Aorta (tissue), 5 donors: ENCODE measurements around the gene SPEN. TPM values are rescaled to one million over a fixed set of nuclear protein-coding genes. Genes with fewer than 3 reads are reported as not detected.
A peak's percentile ranks its signal among the peaks of the same experiment; 100 is the strongest.

Experiments used
- ATAC-seq: fragments of 200-7000 bp; cut with Tn5 transposase; one replicate; pipeline ENCODE4 v1.9.1; 2022; ENCODE audit warnings: moderate library complexity; ENCODE audit not compliant: low FRiP score
- DNase-seq, 2 donors: peaks; one replicate each; pipeline ENCODE4 v3.0.0-alpha.2; 2020
- H3K27ac ChIP-seq, 2 donors: one replicate each; pipeline ENCODE4 v1.5.1; 2013; ENCODE audit warnings: low read length in 2 of 2, mild to moderate bottlenecking in 2 of 2, moderate library complexity in 2 of 2, control low read depth in 1 of 2, inconsistent platforms in 1 of 2, low read depth in 1 of 2
- H3K27me3 ChIP-seq, 2 donors: one replicate each; pipeline ENCODE4 v1.6.1; 2013; ENCODE audit warnings: control low read depth in 1 of 2, low read length in 1 of 2, mild to moderate bottlenecking in 1 of 2, moderate library complexity in 1 of 2; ENCODE audit not compliant: insufficient read depth in 2 of 2, control insufficient read depth in 1 of 2
- H3K36me3 ChIP-seq, 2 donors: one replicate each; pipeline ENCODE4 v1.6.1; 2013; ENCODE audit warnings: control low read depth in 1 of 2, low read length in 1 of 2, mild to moderate bottlenecking in 1 of 2; ENCODE audit not compliant: insufficient read depth in 2 of 2, control insufficient read depth in 1 of 2
- H3K4me1 ChIP-seq, 2 donors: one replicate each; pipeline ENCODE4 v1.6.1; 2013; ENCODE audit warnings: low read length in 2 of 2, control low read depth in 1 of 2, mild to moderate bottlenecking in 1 of 2, moderate library complexity in 1 of 2; ENCODE audit not compliant: insufficient read depth in 2 of 2, control insufficient read depth in 1 of 2
- H3K4me3 ChIP-seq, 2 donors: one replicate each; pipeline ENCODE4 v1.5.1; 2013; ENCODE audit warnings: low read length in 2 of 2, control low read depth in 1 of 2, mild to moderate bottlenecking in 1 of 2
- H3K9me3 ChIP-seq: one replicate; pipeline ENCODE4 v1.6.1; 2013; ENCODE audit warnings: mild to moderate bottlenecking, low read length; ENCODE audit not compliant: control insufficient read depth
- WGBS, 2 donors: extraction: QIAGEN DNeasy Blood & Tissue Kit; methylation state at CpG; one replicate each; pipeline ENCODE4 v1.1.7; 2013; 5-methylcytosine and 5-hydroxymethylcytosine counted together
- intact Hi-C, 2 donors: fragments of 100-400 bp; cut with DNase I; formaldehyde crosslinking; loops; one replicate each; pipeline versions ENCODE4 v1.14.2 to v1.15.0; 2022
- polyA plus RNA-seq, 2 donors: library from polyadenylated mRNA; stranded (reverse); fragments of 200-250 nt; gene quantifications; one replicate each; pipeline ENCODE4 v1.2.3, GENCODE V29; 2013
- total RNA-seq, 2 donors: library from RNA; stranded (reverse); fragmentation: NEBNext Ultra II Directional; extraction: Animal tissue kit (Norgen Biotek cat#: 25700); gene quantifications; one replicate each; pipeline ENCODE4 v1.2.1, GENCODE V29; 2021
- donor health status: healthy with polysubstance abuse.
- donor health status: Bipolar disorder and iron deficiency.
- donor health status: DM: no; HTN: no; CAD: no.
- donor health status: DM: no; HTN: no; CAD: no.
- donor health status: DM: yes; HTN: yes; CAD: no.

The SPEN gene
- total and polyA plus RNA-seq, 4 donors, result 19.8 to 102 (median 51.7) TPM

- no peak for DNase-seq
- peaks cover 0 to 7% of the 10 kb centered on the region in 2 donors for H3K4me1 ChIP-seq
- ATAC-seq, result no peak
Observed at GRCh38 chr1:15966956-15967344, 119.4 kb downstream of the SPEN start.

GRCh38 chr1:15968172-15968571 is 120.7 kb downstream of the SPEN start:
- ATAC-seq, result no peak
- Histone ChIP-seq H3K9me3 (no peaks in the 10 kb centered on the region), H3K4me1 (peaks cover 0 to 7% of the 10 kb centered on the region in 2 donors), H3K27ac (no peak overlapping the region), H3K27me3 (no peaks in the 10 kb centered on the region), H3K4me3 (no peak overlapping the region), H3K36me3 (peaks cover 0 to 6% of the 10 kb centered on the region in 2 donors)
- intact Hi-C loops, result no loop called here
- 86 to 90% methylated on average over 5 of the region's 5 CpGs for WGBS, 2 donors
- no peak for DNase-seq

More at GRCh38 chr1:15966956-15967344, 119.4 kb downstream of the SPEN start:
- H3K9me3 ChIP-seq, result no peaks in the 10 kb centered on the region
- H3K27me3 ChIP-seq, result no peaks in the 10 kb centered on the region
- WGBS, 2 donors, result 96 to 98% methylated on average over 6 of the region's 6 CpGs
- intact Hi-C loops, result no loop called here
- H3K36me3 ChIP-seq, result peaks cover 0 to 2% of the 10 kb centered on the region in 2 donors
- no peak overlapping the region for H3K4me3 ChIP-seq
- no peak overlapping the region for H3K27ac ChIP-seq

GRCh38 chr1:15969321-15969880 is 121.9 kb downstream of the SPEN start:
- Histone ChIP-seq H3K4me1 (peaks cover 0 to 7% of the 10 kb centered on the region in 2 donors), H3K4me3 (no peak overlapping the region), H3K27me3 (no peaks in the 10 kb centered on the region), H3K9me3 (no peaks in the 10 kb centered on the region), H3K27ac (no peak overlapping the region), H3K36me3 (peaks cover 0 to 6% of the 10 kb centered on the region in 2 donors)
- DNase-seq (no peak), ATAC-seq (no peak)
- 97 to 98% methylated on average over 13 of the region's 13 CpGs for WGBS, 2 donors
- intact Hi-C loops, result no loop called here

GRCh38 chr1:15970911-15971310 is 123.4 kb downstream of the SPEN start:
- no peak overlapping the region for H3K27ac ChIP-seq
- H3K36me3 ChIP-seq, result peaks cover 0 to 6% of the 10 kb centered on the region in 2 donors
- DNase-seq, result no peak
- H3K4me1 ChIP-seq, result peaks cover 5% of the 10 kb centered on the region in 2 donors
- no peaks in the 10 kb centered on the region for H3K27me3 ChIP-seq
- intact Hi-C loops, result no loop called here
- no peak overlapping the region for H3K4me3 ChIP-seq
- ATAC-seq, result no peak
- no peaks in the 10 kb centered on the region for H3K9me3 ChIP-seq

- Histone ChIP-seq H3K4me3 (no peak overlapping the region), H3K27me3 (no peaks in the 10 kb centered on the region), H3K27ac (no peak overlapping the region), H3K4me1 (peaks cover 0 to 5% of the 10 kb centered on the region in 2 donors), H3K9me3 (no peaks in the 10 kb centered on the region), H3K36me3 (peaks cover 0 to 6% of the 10 kb centered on the region in 2 donors)
- intact Hi-C loops, result no loop called here
- DNase-seq, result no peak
- 90 to 91% methylated on average over 1 of the region's 1 CpG for WGBS, 2 donors
- ATAC-seq, result no peak
Observed at GRCh38 chr1:15972409-15972808, 124.9 kb downstream of the SPEN start.

- no peak overlapping the region for H3K4me3 ChIP-seq
- peaks cover 0 to 4% of the 10 kb centered on the region in 2 donors for H3K36me3 ChIP-seq
- H3K27ac ChIP-seq, result no peak overlapping the region
- no peak for ATAC-seq
- H3K9me3 ChIP-seq, result no peaks in the 10 kb centered on the region
- no peak for DNase-seq
- peaks cover 0 to 5% of the 10 kb centered on the region in 2 donors for H3K4me1 ChIP-seq
- intact Hi-C loops, result no loop called here
- H3K27me3 ChIP-seq, result no peaks in the 10 kb centered on the region
- WGBS, 2 donors, result 93 to 94% methylated on average over 4 of the region's 4 CpGs
Observed at GRCh38 chr1:15973772-15974171, 126.3 kb downstream of the SPEN start.

- WGBS, 2 donors, result 51 to 53% methylated on average over 9 of the region's 9 CpGs
- Histone ChIP-seq H3K27ac (no peak overlapping the region), H3K4me3 (peak overlapping the region; percentile 67 to 80), H3K9me3 (no peaks in the 10 kb centered on the region), H3K36me3 (peaks cover 0 to 4% of the 10 kb centered on the region in 2 donors), H3K27me3 (no peaks in the 10 kb centered on the region), H3K4me1 (peaks cover 0 to 5% of the 10 kb centered on the region in 2 donors)
- no peak for ATAC-seq
- intact Hi-C loops, result no loop called here
- DNase-seq, result no peak
Observed at GRCh38 chr1:15974855-15975254, 127.3 kb downstream of the SPEN start.

GRCh38 chr1:15975358-15975804 is 127.9 kb downstream of the SPEN start:
- ATAC-seq, result peak; percentile 74
- Histone ChIP-seq H3K9me3 (no peaks in the 10 kb centered on the region), H3K27ac (no peak overlapping the region), H3K36me3 (peaks cover 0 to 4% of the 10 kb centered on the region in 2 donors), H3K4me1 (peaks cover 0 to 5% of the 10 kb centered on the region in 2 donors), H3K27me3 (no peaks in the 10 kb centered on the region), H3K4me3 (peak overlapping the region; percentile 67 to 80)
- intact Hi-C loops, result no loop called here
- DNase-seq, result peak in 1 of 2 donors; percentile 89
- 0 to 1% methylated on average over 33 to 47 of the region's 47 CpGs for WGBS, 2 donors
